ENCODE measurements around the gene RGPD6. TPM values are rescaled to one million over a fixed set of nuclear protein-coding genes. Genes with fewer than 3 reads are reported as not detected.
"Not testable (repeated sequence)": the region's sequence is repeated elsewhere in the genome, so short reads cannot be mapped to it uniquely, and the experiment has no call there.

RGPD6 gene
- total and polyA plus RNA-seq, 5 experiments from 2014 or later: 0.96 to 45.6 (median 3.2) TPM

DNA sequence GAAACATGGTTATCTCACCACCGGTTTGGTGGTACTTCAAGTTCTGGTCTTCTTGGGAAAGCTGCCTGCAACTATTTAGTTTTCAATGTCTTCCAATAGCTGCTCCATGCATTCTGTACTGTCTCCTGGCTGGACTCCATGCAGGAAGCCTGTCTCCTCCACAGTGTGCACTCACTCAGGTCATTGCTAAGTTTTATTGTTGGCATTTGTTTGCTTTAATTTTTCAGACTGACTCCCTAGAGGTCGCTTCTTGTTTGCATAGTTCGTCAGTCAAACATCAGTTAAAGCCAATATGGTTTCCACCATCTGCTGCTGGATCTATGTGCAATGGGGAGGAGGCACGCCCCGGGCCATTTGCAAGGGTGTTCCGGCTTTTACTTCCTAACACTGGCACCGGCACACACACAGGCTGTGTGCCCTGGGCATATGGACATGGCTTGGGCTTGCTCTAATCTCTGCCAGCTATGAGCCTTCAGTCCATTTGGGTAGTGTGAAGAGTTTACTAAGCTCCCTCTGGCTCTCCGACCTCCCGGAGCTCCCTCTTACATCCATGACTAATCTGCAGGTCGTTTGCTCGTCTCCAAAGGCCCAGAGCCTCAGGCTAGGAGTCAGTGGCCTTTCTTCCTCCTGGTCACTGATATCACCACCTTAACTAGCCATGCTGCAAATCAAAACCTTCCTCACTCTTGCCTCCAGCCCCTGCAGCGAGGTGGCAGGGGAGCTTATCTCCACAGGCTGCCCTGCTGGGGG is 2.4 kb upstream of the RGPD6 start:
- ATAC-seq, H3K36me3 Mint-ChIP-seq, H3K27me3 Mint-ChIP-seq, H3K9me3 Mint-ChIP-seq, DNase-seq, H3K4me3 Mint-ChIP-seq, POLR2A ChIA-PET, H3K27ac Mint-ChIP-seq, H3K4me1 Mint-ChIP-seq: not testable (repeated sequence)

DNA sequence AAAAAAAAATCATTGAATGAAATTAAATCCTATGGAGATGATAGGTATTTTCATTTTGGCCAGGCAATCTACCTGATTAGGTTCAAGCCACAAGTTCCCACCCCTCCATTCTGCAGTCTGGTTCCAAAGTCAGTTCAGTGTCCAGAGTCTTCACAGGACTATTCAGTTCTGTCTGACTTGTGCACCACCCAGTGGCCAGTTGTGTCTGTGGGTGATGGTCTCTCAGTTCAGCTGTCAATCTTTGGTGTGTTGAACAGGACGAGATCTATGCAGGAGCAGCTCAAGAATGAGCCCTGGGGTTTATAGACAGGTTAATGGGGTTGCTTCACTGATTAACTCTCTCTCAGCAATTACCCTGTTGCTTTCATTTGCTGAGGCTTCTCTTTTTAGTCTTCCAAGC is 1.4 kb upstream of the RGPD6 start:
- H3K27me3 Mint-ChIP-seq, H3K4me1 Mint-ChIP-seq, ATAC-seq, H3K27ac Mint-ChIP-seq, H3K4me3 Mint-ChIP-seq, H3K9me3 Mint-ChIP-seq, POLR2A ChIA-PET, H3K36me3 Mint-ChIP-seq, DNase-seq: not testable (repeated sequence)

DNA sequence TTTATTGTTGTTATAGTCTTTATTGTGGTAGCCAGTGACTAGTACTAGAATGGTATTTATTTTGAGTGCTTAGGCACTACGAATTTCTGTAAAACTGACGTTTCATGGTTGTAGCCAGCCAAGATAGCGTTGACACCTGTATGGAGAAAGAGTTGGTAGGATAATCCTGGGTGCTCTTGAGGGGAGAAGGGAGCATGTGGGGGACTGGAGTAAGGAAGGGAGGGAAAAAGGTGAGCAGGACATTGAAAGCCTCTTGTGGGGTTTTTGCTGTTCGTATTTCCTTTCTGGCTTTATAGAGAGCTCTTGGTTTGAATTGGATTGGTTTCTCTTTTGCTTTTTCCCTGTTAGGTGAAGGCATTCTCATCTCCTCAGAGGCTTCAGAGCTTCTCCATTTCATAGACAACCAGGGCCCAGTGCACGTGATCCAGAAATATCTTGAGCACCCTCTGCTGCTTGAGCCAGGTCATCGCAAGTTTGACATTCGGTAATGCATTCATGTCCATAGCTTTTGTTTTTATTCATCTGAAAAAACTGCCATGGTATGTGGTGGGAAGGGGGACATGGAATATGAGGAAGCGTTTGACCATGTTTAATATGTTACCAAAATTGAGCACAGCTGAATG is 77.2 kb downstream of the RGPD6 start:
- H3K4me3 Mint-ChIP-seq, H3K27ac Mint-ChIP-seq, H3K27me3 Mint-ChIP-seq, H3K36me3 Mint-ChIP-seq, POLR2A ChIA-PET, H3K4me1 Mint-ChIP-seq, DNase-seq, H3K9me3 Mint-ChIP-seq: not testable (repeated sequence)
- peak; percentile 59 to 80 for ATAC-seq

DNA sequence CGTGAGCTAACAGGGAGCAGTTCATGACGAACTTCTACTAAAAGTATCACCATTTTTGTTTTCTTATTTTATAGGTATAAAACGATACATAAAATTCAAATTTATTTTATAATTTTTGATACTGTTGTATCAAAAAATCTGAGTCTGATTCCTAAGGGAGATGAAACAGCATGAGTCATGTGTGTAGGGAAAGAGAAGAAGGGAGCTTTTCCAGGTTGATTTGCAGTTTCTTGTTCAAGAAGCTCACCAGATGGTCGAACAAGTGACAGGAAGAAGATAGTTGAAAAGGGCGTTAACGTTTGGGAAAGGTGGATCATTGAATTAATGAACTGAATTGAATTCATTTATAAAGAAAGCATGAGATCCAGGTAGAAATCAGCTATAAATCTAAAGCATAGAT is 81.0 kb downstream of the RGPD6 start:
- H3K4me3 Mint-ChIP-seq, DNase-seq, H3K27ac Mint-ChIP-seq, H3K9me3 Mint-ChIP-seq, H3K4me1 Mint-ChIP-seq, H3K27me3 Mint-ChIP-seq, POLR2A ChIA-PET, ATAC-seq, H3K36me3 Mint-ChIP-seq: not testable (repeated sequence)

DNA sequence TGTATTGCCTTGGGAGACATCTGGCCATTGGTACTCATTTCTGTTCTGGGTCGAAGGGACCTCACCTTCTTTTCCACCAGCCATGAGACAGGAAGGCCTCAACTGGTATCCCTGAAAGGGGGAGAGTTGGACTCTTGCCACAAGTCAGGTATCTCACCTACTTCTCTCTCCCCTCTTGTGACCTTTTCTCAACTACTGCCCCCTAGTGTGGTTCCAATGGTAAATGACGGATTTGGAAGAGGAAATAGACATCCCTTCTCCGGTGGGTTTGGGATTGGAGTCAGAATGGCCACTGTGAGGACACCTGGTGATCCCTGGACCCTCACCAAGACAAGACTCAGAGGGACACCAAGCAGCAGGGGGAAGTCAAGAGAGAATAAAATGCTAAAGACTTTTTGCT is 82.5 kb downstream of the RGPD6 start:
- H3K4me1 Mint-ChIP-seq, H3K27me3 Mint-ChIP-seq, H3K27ac Mint-ChIP-seq, H3K4me3 Mint-ChIP-seq, POLR2A ChIA-PET, H3K36me3 Mint-ChIP-seq, DNase-seq, ATAC-seq, H3K9me3 Mint-ChIP-seq: not testable (repeated sequence)

DNA sequence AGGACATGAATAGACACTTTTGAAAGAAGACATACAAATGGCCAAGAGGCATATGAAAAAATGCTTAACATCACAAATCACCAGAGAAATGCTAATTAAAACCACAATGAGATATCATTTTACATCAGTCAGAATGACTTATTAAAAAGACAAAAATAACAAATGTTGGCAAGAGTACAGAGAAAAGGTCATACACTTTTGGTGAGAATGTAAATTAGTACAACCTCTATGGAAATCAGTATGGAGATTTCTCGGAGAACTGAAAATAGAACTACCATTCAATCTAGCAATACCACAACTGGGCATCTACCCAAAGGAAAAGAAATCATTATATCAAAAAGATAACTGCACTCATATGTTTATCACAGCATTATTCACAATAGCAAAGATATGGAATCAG is 88.0 kb downstream of the RGPD6 start:
- H3K4me1 Mint-ChIP-seq, H3K4me3 Mint-ChIP-seq: not testable (repeated sequence)

DNA sequence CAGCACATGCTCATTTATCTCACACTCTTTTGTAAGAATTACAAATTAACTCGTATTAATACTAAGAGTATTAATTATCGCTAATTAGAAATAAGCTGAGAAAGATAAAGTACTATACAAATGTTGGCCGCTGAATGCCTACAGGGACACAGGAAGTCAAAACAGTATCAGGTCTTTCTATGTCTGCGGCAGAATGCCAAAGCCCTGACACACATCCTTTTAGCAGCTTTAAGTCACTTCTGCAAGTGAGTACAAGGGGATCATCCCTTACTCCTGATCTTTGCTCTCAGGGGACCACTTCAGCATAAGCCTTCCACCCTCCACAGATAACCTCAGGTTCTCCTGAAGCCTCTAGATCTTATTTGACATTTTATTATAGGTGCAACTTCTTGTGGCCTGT is 94.3 kb downstream of the RGPD6 start:
- DNase-seq, H3K27ac Mint-ChIP-seq, ATAC-seq, H3K9me3 Mint-ChIP-seq, H3K4me1 Mint-ChIP-seq, H3K27me3 Mint-ChIP-seq, POLR2A ChIA-PET, H3K4me3 Mint-ChIP-seq, H3K36me3 Mint-ChIP-seq: not testable (repeated sequence)

More for the DNA sequence above, 88.0 kb downstream of the RGPD6 start:
- H3K27ac Mint-ChIP-seq, H3K36me3 Mint-ChIP-seq, ATAC-seq, H3K9me3 Mint-ChIP-seq, H3K27me3 Mint-ChIP-seq, DNase-seq, POLR2A ChIA-PET: not testable (repeated sequence)

DNA sequence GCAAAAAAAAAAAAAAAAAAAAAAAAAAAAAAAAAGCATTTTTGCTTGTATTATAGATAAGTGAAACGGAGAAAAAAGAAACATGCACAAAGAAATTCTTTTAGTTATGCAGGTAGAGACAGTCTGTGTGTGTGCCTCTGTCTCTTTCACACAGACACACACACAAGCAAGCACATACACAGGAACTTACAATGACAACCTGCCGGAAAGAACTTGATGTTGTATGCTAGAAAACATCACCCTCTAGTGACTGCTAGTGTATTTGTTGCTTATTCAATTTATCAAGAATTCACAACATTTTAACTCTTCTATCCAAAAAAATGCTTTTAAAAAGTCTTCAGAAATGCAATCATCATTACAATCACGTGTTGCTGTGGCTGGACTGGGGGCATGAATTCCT is 95.8 kb downstream of the RGPD6 start:
- H3K27me3 Mint-ChIP-seq, H3K4me1 Mint-ChIP-seq, H3K9me3 Mint-ChIP-seq, H3K4me3 Mint-ChIP-seq, DNase-seq, H3K27ac Mint-ChIP-seq, H3K36me3 Mint-ChIP-seq, POLR2A ChIA-PET: not testable (repeated sequence)
- ATAC-seq: peak in 1 of 2 donors; percentile 38

DNA sequence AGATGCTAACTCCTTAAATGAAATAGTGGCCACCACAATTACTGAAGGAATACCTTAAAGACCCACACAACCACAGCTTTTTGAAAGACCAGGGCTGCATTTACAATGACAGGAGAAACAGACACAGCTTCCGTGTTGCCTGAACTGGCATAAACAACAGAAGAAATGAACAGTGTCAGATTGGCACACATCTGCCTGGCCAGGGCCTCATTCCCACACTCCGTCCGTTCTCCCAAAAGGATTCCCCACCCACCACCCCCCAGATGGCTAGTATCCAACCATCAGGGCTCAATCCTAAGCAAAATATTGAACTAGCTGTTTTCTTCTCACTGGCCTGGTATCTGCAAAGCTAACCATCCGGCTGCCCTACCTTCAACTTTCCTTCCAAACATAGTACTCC is 96.9 kb downstream of the RGPD6 start:
- not testable (repeated sequence) for H3K9me3 Mint-ChIP-seq

DNA sequence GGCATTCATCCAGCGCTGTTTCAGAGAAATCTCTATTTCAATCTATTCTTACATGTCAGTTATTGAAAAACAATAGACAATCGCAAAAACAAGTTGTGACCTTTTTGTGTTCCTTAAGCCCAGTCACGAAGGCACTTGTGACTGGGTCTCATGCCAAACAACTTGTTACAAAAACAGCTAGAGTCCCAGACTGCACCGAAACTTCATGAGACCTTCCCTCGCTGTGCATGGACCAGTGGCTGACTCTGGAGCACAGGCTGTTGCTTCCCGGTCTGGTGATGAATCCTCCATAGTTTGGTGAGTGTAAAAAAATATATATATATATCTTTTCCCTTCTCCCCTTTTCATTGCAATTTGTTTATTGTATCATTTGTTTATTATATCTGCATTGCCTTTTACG is 99.7 kb downstream of the RGPD6 start:
- H3K27me3 Mint-ChIP-seq, ATAC-seq, POLR2A ChIA-PET, H3K9me3 Mint-ChIP-seq, H3K4me3 Mint-ChIP-seq, DNase-seq, H3K4me1 Mint-ChIP-seq, H3K36me3 Mint-ChIP-seq, H3K27ac Mint-ChIP-seq: not testable (repeated sequence)

More for the DNA sequence above, 96.9 kb downstream of the RGPD6 start:
- DNase-seq, H3K27me3 Mint-ChIP-seq, H3K27ac Mint-ChIP-seq, H3K4me1 Mint-ChIP-seq, H3K36me3 Mint-ChIP-seq, POLR2A ChIA-PET, H3K4me3 Mint-ChIP-seq, ATAC-seq: not testable (repeated sequence)

DNA sequence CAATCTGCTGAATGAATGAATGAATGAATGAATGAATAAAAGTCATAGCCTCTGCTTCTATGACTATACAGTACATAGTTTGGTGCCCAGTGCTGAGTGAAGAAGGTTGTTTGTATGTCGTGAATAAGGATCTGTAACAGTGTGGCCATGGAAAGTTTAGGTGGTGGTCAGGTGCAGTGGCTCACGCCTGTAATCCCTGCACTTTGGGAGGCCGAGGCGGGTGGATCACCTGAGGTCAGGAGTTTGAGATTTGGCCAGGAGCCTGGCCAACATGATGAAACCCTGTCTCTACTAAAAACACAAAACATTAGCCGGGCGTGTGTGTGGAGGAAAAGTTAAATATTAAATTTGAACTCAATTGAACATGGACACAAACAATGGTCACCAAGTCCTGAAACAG is 100.1 kb downstream of the RGPD6 start:
- H3K36me3 Mint-ChIP-seq, POLR2A ChIA-PET, H3K9me3 Mint-ChIP-seq, H3K4me3 Mint-ChIP-seq, H3K27ac Mint-ChIP-seq, DNase-seq, ATAC-seq, H3K27me3 Mint-ChIP-seq, H3K4me1 Mint-ChIP-seq: not testable (repeated sequence)

DNA sequence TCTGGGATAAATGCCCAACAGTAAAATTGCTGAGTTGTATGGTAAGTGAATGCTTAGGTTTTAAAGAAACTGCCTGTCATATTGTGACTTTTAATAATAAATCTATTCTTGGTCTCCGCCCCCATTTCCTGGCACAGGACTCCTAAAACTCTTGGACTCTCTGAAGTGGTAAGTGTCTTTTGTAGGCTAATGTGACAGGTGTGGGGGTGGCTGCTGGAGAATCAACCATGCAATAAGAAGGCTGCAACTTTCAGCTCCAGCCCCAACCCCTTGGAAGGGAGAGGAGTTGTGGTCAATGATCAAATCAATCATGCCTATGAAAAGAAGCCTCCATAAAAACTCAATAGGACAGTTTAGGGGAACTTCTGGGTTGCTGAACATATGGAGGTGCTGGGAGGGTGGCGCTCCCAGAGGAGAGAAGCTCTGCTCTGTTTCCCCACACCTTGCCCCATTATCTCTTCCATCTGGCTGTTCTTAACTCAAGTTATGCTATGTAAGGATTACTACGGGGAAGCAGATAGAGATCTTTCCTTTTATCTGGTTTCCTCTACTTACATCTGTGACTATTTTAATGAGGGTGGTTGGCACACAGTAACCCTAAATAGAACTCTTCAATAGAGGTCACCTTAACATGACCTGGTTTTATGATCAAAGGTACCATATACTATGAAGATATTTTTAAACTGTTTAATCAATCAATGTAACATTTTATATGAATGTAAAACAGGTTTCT is 101.2 kb downstream of the RGPD6 start:
- H3K4me1 Mint-ChIP-seq, H3K36me3 Mint-ChIP-seq, H3K27me3 Mint-ChIP-seq, H3K4me3 Mint-ChIP-seq, POLR2A ChIA-PET, H3K9me3 Mint-ChIP-seq, DNase-seq, H3K27ac Mint-ChIP-seq: not testable (repeated sequence)
- peak in 1 of 2 donors; percentile 70 for ATAC-seq

DNA sequence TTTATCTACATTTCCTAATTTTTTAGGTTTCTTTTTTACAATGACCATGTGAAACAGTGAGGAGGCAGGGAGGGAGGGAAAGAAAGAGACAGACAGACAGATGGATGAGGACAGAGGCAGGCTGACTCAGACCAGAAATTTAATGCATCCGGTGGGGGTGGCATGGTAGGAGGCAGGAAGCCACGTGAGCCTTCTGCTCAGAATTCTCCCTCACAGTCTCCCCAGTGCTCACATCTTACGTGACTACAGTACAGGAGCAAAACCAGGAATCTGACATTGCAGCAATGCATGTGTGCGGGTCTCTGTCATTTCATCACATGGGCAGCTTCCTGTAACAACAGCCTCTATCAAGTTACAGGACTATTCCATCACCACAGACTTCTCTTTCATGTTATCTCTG is 102.1 kb downstream of the RGPD6 start:
- POLR2A ChIA-PET, H3K27ac Mint-ChIP-seq, H3K4me1 Mint-ChIP-seq, DNase-seq, H3K36me3 Mint-ChIP-seq, H3K4me3 Mint-ChIP-seq, H3K27me3 Mint-ChIP-seq, H3K9me3 Mint-ChIP-seq: not testable (repeated sequence)
- peak; percentile 80 to 91 for ATAC-seq

DNA sequence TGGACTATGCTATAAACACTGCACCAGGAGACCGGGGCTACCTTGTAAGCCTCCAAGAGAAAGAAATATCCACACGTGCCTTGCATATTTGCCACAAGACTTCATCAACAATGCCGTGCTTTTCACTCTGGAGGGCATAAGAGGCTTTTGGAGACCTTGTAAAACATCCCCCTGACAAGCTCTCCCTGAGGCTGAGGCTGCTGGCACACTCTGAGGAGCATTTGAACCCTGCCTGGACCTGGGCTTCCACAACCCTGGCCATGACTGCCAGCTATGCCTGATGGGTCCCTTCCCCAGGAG is 104.0 kb downstream of the RGPD6 start:
- H3K27me3 Mint-ChIP-seq, H3K27ac Mint-ChIP-seq, H3K9me3 Mint-ChIP-seq, H3K36me3 Mint-ChIP-seq, H3K4me3 Mint-ChIP-seq, POLR2A ChIA-PET, ATAC-seq, H3K4me1 Mint-ChIP-seq, DNase-seq: not testable (repeated sequence)
